NB4 (cell line): ENCODE measurements around the gene RAB25.

ENCODE experiments used
- POLR2A ChIP-seq: IDR thresholded peaks from 2 replicates; pipeline ENCODE4 v1.6.1; 2011; ENCODE audit warnings: mild to moderate bottlenecking; ENCODE audit not compliant: insufficient read length; ENCODE audit errors: extremely low read depth
- TF ChIP-seq, protein P1 (sequence below): IDR thresholded peaks from one replicate; pipeline ENCODE4 v1.5.1; 2012; ENCODE audit warnings: low read depth, low read length

DNA sequence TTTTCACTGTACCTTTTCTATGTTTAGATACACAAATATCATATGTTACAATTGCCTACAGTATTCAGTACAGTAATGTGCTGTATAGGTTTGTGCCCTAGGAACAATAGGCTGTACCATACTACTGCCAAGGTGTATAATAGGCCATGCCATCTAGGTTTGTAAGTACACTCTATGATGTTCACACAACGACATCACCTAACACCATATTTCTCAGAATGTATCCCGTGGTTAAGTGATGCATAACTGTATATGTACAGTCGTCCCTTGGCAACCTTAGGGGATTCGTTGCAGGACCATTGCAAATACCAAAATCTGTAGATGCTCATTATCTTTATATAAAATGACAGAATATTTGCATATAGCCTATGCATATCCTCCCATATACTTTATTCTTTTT, 34.4 kb upstream of the RAB25 start:
- TF ChIP-seq, protein P1, sequence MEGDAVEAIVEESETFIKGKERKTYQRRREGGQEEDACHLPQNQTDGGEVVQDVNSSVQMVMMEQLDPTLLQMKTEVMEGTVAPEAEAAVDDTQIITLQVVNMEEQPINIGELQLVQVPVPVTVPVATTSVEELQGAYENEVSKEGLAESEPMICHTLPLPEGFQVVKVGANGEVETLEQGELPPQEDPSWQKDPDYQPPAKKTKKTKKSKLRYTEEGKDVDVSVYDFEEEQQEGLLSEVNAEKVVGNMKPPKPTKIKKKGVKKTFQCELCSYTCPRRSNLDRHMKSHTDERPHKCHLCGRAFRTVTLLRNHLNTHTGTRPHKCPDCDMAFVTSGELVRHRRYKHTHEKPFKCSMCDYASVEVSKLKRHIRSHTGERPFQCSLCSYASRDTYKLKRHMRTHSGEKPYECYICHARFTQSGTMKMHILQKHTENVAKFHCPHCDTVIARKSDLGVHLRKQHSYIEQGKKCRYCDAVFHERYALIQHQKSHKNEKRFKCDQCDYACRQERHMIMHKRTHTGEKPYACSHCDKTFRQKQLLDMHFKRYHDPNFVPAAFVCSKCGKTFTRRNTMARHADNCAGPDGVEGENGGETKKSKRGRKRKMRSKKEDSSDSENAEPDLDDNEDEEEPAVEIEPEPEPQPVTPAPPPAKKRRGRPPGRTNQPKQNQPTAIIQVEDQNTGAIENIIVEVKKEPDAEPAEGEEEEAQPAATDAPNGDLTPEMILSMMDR = no peak
- no peak for TF ChIP-seq POLR2A
